ENCODE results near the gene USP49. TPM values are rescaled to one million over a fixed set of nuclear protein-coding genes. Genes with fewer than 3 reads are reported as not detected.
A peak's percentile ranks its signal among the peaks of the same experiment; 100 is the strongest.

The USP49 gene
- total RNA-seq, 4 donors from 2014 or later, result 0.27 to 2.8 (median 1.1) TPM

DNA sequence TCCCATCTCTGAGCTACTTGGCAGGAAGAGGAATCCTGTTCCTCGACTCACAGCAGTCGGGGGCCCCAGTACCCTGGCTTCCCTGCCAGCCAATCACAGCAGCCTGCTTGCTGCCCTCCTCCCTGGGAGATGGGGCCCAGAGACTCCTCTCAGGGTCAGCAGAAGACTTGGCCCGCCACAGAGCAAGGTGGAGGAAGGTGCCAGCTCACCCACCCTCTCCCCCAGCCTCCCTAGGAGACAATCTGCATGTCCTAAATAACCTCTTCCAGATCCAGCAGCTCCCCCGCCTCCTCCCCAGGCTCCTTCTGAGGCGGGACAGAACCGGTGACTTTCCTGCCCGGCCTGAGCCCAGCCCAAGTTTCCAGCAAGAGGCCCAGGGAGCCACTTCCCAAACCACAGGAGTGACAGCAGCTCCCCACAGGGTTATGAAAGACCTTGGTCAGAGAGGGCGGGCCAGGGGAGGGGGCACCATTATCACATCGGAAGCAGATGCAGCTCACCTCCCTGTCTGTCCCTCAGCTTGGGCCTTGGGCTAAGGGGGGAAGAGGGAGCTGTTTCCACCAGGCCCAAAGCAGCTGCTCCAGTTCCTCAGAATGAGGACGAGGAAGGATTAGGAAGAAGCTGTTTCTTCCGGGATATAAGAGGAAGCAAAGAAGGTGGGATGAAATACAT, 44.1 kb upstream of the USP49 start:
- peaks cover 23 to 34% of the 10 kb centered on the region in 2 donors for H3K4me1 ChIP-seq

DNA sequence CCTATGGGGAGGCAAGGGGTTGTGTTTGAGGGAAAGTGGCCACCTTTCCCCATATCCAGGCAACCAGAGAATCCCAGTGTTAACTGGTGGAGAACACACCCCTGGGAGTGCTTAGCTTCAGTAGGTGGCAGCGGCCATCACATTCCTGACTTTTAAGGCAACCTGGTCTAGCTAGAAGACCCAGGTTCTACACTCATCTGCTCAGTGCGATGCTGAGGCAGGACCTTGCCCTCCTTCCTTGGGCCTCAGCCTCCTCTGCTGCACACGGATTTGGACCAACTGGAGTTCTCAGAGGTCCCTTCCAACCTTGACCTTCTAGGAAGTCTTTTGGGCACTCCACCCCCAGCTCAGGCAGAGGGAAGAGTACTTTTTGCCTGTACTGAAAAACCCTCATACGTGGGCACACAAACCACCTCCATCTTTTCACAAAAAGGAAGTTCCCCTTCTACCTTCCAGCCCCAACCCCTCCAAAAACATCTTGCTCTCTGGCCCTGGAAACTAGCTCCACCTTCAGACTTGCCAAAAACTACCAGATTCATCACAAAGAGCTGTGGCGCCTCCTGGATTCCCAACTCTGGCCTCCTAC, 43.5 kb upstream of the USP49 start:
- DNase-seq (no peak), ATAC-seq (no peak)
- H3K27ac ChIP-seq, result peak overlapping the region; percentile 19 to 77 (median 34)
- no peaks in the 10 kb centered on the region for H3K9me3 ChIP-seq
- H3K4me3 ChIP-seq, result no peak overlapping the region
- H3K27me3 ChIP-seq, result no peaks in the 10 kb centered on the region
- intact Hi-C loops (cut with DNase I; ENCODE audit: low total_unique reads) (no loop called here), in situ Hi-C loops (cut with MboI; ENCODE audit: low sequenced_read_pairs in 4 of 4) (loop anchor here in 3 of 4 donors (5.0 to 25.0 kb wide), 3 partner anchors 106 to 624 kb away; partner anchors contain the start of gene UBR2 (in 1 of the 3))
- H3K4me1 ChIP-seq, result peaks cover 23 to 34% of the 10 kb centered on the region in 2 donors
- TF ChIP-seq, protein P1, sequence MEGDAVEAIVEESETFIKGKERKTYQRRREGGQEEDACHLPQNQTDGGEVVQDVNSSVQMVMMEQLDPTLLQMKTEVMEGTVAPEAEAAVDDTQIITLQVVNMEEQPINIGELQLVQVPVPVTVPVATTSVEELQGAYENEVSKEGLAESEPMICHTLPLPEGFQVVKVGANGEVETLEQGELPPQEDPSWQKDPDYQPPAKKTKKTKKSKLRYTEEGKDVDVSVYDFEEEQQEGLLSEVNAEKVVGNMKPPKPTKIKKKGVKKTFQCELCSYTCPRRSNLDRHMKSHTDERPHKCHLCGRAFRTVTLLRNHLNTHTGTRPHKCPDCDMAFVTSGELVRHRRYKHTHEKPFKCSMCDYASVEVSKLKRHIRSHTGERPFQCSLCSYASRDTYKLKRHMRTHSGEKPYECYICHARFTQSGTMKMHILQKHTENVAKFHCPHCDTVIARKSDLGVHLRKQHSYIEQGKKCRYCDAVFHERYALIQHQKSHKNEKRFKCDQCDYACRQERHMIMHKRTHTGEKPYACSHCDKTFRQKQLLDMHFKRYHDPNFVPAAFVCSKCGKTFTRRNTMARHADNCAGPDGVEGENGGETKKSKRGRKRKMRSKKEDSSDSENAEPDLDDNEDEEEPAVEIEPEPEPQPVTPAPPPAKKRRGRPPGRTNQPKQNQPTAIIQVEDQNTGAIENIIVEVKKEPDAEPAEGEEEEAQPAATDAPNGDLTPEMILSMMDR (IDR thresholded peaks at IDR 0.05 in 4 of 5, conservative IDR thresholded peaks at IDR 0.05 in 1 of 5), result no peak
- no peak for TF ChIP-seq POLR2A (IDR thresholded peaks at IDR 0.05)
- H3K36me3 ChIP-seq, result peaks cover 0 to 23% of the 10 kb centered on the region in 2 donors

More for the DNA sequence above, 44.1 kb upstream of the USP49 start:
- Histone ChIP-seq H3K9me3 (no peaks in the 10 kb centered on the region), H3K4me3 (no peak overlapping the region), H3K27ac (peak overlapping the region in 3 of 4 donors; percentile 19 to 77 (median 40)), H3K27me3 (no peaks in the 10 kb centered on the region), H3K36me3 (peaks cover 0 to 16% of the 10 kb centered on the region in 2 donors)
- in situ Hi-C loops (cut with MboI; ENCODE audit: low sequenced_read_pairs in 4 of 4), result loop anchor here in 3 of 4 donors (5.0 to 25.0 kb wide), 3 partner anchors 105 to 623 kb away; partner anchors contain the start of gene UBR2 (in 1 of the 3)
- TF ChIP-seq, protein P1 (IDR thresholded peaks at IDR 0.05 in 4 of 5, conservative IDR thresholded peaks at IDR 0.05 in 1 of 5), result no peak
- no peak for TF ChIP-seq POLR2A (IDR thresholded peaks at IDR 0.05)
- intact Hi-C loops (cut with DNase I; ENCODE audit: low total_unique reads), result no loop called here
- ATAC-seq (no peak), DNase-seq (no peak)

DNA sequence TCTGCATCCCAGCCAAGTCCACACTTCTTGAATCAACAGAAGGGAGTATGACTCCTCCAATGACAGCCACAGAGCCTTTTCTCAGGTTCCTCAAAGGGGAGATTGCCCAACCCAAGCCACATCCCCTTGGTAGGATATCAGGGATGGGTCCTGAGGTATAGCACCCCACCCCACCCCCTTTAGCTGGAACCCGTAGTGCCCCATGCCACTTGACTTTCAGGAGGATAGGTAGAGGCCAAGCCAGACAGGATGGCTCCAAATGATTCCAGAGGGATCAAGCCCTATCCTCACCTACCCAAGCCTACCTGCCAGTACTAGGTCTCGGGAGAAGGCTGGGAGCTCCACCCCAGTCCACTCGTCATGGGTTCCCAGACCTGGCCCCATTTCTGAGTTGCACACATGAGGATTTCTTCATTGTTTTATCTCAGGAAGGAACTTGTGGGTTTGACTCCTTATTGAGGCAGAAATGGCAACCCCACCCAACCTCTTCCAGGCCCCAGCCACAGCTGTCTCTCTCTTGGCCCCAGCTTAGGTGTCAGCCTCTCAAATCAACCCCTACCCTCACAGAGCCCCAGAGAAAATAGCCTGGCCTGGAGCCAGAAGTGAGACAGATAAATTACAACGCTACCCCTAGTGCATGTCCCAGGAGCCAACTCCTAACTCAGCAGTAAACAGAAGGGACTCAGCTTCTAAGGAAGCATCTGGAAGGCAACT, 42.8 kb upstream of the USP49 start:
- DNase-seq (no peak), ATAC-seq (no peak)
- H3K4me3 ChIP-seq, result no peak overlapping the region
- H3K27ac ChIP-seq, result peak overlapping the region; percentile 20 to 77 (median 34)
- no peak for TF ChIP-seq POLR2A (IDR thresholded peaks at IDR 0.05)
- TF ChIP-seq, protein P1 (IDR thresholded peaks at IDR 0.05 in 4 of 5, conservative IDR thresholded peaks at IDR 0.05 in 1 of 5), result no peak
- no peaks in the 10 kb centered on the region for H3K27me3 ChIP-seq
- intact Hi-C loops (cut with DNase I; ENCODE audit: low total_unique reads) (no loop called here), in situ Hi-C loops (cut with MboI; ENCODE audit: low sequenced_read_pairs in 4 of 4) (loop anchor here in 3 of 4 donors (5.0 to 25.0 kb wide), 3 partner anchors 107 to 624 kb away; partner anchors contain the start of gene UBR2 (in 1 of the 3))
- peaks cover 0 to 29% of the 10 kb centered on the region in 2 donors for H3K36me3 ChIP-seq
- H3K4me1 ChIP-seq, result peaks cover 23 to 34% of the 10 kb centered on the region in 2 donors
- H3K9me3 ChIP-seq, result no peaks in the 10 kb centered on the region

DNA sequence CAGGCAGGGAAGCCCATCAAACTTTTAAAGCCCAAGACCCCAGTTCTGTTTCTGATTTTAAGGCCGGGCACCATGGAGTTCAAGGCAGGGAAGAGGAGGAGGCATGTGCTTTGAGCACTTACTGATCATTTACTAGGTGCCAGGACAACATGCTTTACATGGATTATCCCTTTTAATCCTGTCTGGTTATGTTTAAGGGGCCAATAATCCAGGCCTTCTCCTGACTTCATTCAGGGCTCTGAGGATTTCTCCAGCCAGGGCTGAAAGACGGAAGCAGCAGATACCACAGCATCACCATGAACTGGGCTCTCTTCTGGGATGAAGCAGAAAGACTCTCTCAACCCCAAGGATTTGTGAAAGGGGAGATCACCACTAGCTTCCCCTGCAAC, 42.3 kb upstream of the USP49 start:
- DNase-seq (no peak), ATAC-seq (no peak)
- Histone ChIP-seq H3K4me3 (no peak overlapping the region), H3K27ac (peak overlapping the region in 2 of 4 donors; percentile 20 to 77), H3K27me3 (no peaks in the 10 kb centered on the region), H3K9me3 (no peaks in the 10 kb centered on the region), H3K4me1 (peaks cover 22 to 33% of the 10 kb centered on the region in 2 donors), H3K36me3 (peaks cover 0 to 35% of the 10 kb centered on the region in 2 donors)
- in situ Hi-C loops (cut with MboI; ENCODE audit: low sequenced_read_pairs in 4 of 4), result loop anchor here in 3 of 4 donors (5.0 to 25.0 kb wide), 3 partner anchors 107 to 625 kb away; partner anchors contain the start of gene UBR2 (in 1 of the 3)
- TF ChIP-seq, protein P1 (IDR thresholded peaks at IDR 0.05 in 4 of 5, conservative IDR thresholded peaks at IDR 0.05 in 1 of 5), result no peak
- TF ChIP-seq POLR2A (IDR thresholded peaks at IDR 0.05), result no peak
- intact Hi-C loops (cut with DNase I; ENCODE audit: low total_unique reads), result no loop called here
